LHCN-M2 (cell line): ENCODE results near the gene CTNNAL1. TPM values are rescaled to one million over a fixed set of nuclear protein-coding genes. Genes with fewer than 3 reads are reported as not detected.

Experiments used
- total RNA-seq: library from RNA; depleted of rRNA; stranded (reverse); fragments of >200 nt; gene quantifications from 2 replicates; pipeline ENCODE4 v1.2.3, GENCODE V29; 2014; rRNA removed

CTNNAL1 gene
- total RNA-seq, 1 experiment from 2014 or later: 72.3 TPM

Other genes with a start within 250 kb of the CTNNAL1 start
- not detected in 2 replicates for gene ACTL7B, start 157.5 kb downstream of the CTNNAL1 start, total RNA-seq
- gene ACTL7A, start 151.2 kb downstream of the CTNNAL1 start, total RNA-seq: not detected in 2 replicates
- gene ELP1, start 79.4 kb downstream of the CTNNAL1 start, total RNA-seq: 27.8 and 29.9 TPM in 2 replicates
- gene ABITRAM, start 79.1 kb downstream of the CTNNAL1 start, total RNA-seq: 6.9 and 9.1 TPM in 2 replicates
- 48.5 and 53.4 TPM in 2 replicates for gene TMEM245, start 106.4 kb upstream of the CTNNAL1 start, total RNA-seq
- gene FRRS1L, start 153.8 kb upstream of the CTNNAL1 start, total RNA-seq: under 0.01 TPM in 1 of 2 replicates, not detected in the other